ENCODE data around the gene LTBP2.

DNA sequence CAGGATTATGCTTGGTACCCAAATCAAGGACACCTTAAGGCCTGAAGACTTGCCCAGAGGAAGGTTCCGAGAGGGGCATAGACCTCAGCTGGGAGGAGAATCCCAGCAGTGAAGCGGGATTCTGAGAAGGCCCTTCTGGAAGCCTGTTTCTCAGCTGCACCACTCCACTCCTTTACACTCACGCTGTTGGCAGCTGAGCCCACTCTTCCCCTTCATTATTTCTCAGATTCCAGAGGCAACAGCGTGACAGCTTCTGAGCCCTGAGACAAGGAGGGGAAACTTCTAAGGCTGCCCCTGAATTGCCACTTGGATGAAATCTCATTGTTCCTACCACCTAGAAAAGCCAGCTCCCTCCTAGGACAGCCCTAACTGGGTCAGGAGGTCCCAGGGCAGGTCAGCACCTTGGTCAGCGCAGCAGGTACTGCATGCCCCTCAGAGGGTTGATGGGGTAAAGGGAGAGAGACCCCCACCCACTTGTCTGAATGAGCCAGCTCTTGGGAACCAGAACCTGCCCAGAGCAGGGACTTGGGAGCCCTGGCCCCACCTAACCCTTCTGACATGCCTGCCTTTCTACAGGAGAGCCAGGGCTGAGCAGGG, 64.6 kb downstream of the LTBP2 start:
- TF ChIP-seq CTCF (IDR thresholded peaks at IDR 0.05; ENCODE audit: low read length) = no peak
- no peak for TF ChIP-seq EZH2phosphoT487 (IDR thresholded peaks at IDR 0.05; ENCODE audit: low read length)

All from MM.1S (cell line).